RWPE2 (cell line): ENCODE data around the gene TMEM272.
A peak's percentile ranks its signal among the peaks of the same experiment; 100 is the strongest.

Source experiments
- ATAC-seq: fragments of 200-7000 bp; cut with Tn5 transposase; 3 replicates; pipeline ENCODE4 v1.9.1; 2021; ENCODE audit warnings: low read depth
- DNase-seq: peaks from one replicate; pipeline ENCODE4 v3.0.0-alpha.2; 2020; ENCODE audit warnings: low spot score
- H3K27ac ChIP-seq: fragments of 450-650 bp; 2 replicates; pipeline ENCODE4 v1.5.1; 2017; ENCODE audit warnings: mild to moderate bottlenecking; ENCODE audit not compliant: poor library complexity, severe bottlenecking
- H3K27me3 ChIP-seq: fragments of 250-450 bp; sonication (Bioruptor Pico); 2 replicates; pipeline ENCODE4 v1.5.1; 2021; ENCODE audit warnings: mild to moderate bottlenecking, moderate library complexity; ENCODE audit not compliant: insufficient read depth, poor library complexity, severe bottlenecking
- H3K36me3 ChIP-seq: fragments of 250-450 bp; sonication (Bioruptor Pico); 2 replicates; pipeline ENCODE4 v1.5.1; 2020; ENCODE audit warnings: low read depth, mild to moderate bottlenecking, moderate library complexity
- H3K4me1 ChIP-seq: fragments of 250-450 bp; sonication (Bioruptor Pico); 2 replicates; pipeline ENCODE4 v1.5.1; 2021; ENCODE audit warnings: mild to moderate bottlenecking, moderate library complexity; ENCODE audit not compliant: insufficient read depth, poor library complexity, severe bottlenecking
- H3K4me3 ChIP-seq: fragments of 250-450 bp; sonication (Bioruptor Pico); 2 replicates; pipeline ENCODE4 v1.5.1; 2021; ENCODE audit warnings: mild to moderate bottlenecking, moderate library complexity; ENCODE audit not compliant: severe bottlenecking
- H3K9me3 ChIP-seq: fragments of 250-450 bp; sonication (Bioruptor Pico); 2 replicates; pipeline ENCODE4 v1.5.1; 2021; ENCODE audit warnings: mild to moderate bottlenecking, moderate library complexity; ENCODE audit not compliant: severe bottlenecking
- CTCF ChIP-seq: fragments of 450-650 bp; IDR thresholded peaks from one replicate; pipeline ENCODE4 v1.5.1; 2017; ENCODE audit warnings: mild to moderate bottlenecking, moderate library complexity; ENCODE audit not compliant: poor library complexity, severe bottlenecking

The TMEM272 gene

GRCh38 chr13:51846756-51847155 is 1.8 kb upstream of the TMEM272 start:
- Histone ChIP-seq H3K27ac (no peak overlapping the region), H3K9me3 (no peaks in the 10 kb centered on the region), H3K4me3 (no peak overlapping the region), H3K36me3 (no peaks in the 10 kb centered on the region), H3K4me1 (peaks cover 7% of the 10 kb centered on the region), H3K27me3 (peaks cover 5% of the 10 kb centered on the region)
- DNase-seq (no peak), ATAC-seq (peak; percentile 44; the same call in 1 of the 3 replicates)
- TF ChIP-seq CTCF = no peak

- Histone ChIP-seq H3K4me3 (no peak overlapping the region), H3K27ac (no peak overlapping the region), H3K4me1 (peaks cover 7% of the 10 kb centered on the region), H3K27me3 (peaks cover 5% of the 10 kb centered on the region), H3K36me3 (no peaks in the 10 kb centered on the region), H3K9me3 (no peaks in the 10 kb centered on the region)
- ATAC-seq (no peak), DNase-seq (no peak)
- TF ChIP-seq CTCF = no peak
Observed at GRCh38 chr13:51845574-51846318, 769 bp upstream of the TMEM272 start.

- Histone ChIP-seq H3K4me1 (peaks cover 1% of the 10 kb centered on the region), H3K27me3 (peaks cover 5% of the 10 kb centered on the region), H3K4me3 (no peak overlapping the region), H3K27ac (no peak overlapping the region), H3K36me3 (no peaks in the 10 kb centered on the region), H3K9me3 (no peaks in the 10 kb centered on the region)
- no peak for TF ChIP-seq CTCF
- ATAC-seq = no peak
- no peak for DNase-seq
Observed at GRCh38 chr13:51843529-51843928, 1.4 kb downstream of the TMEM272 start.

GRCh38 chr13:51841732-51842131 is 3.2 kb downstream of the TMEM272 start:
- DNase-seq (no peak), ATAC-seq (no peak)
- H3K4me3 ChIP-seq = no peak overlapping the region
- H3K9me3 ChIP-seq = no peaks in the 10 kb centered on the region
- H3K27me3 ChIP-seq = peaks cover 5% of the 10 kb centered on the region
- H3K27ac ChIP-seq = no peak overlapping the region
- no peaks in the 10 kb centered on the region for H3K36me3 ChIP-seq
- no peak for TF ChIP-seq CTCF
- H3K4me1 ChIP-seq = no peaks in the 10 kb centered on the region

- no peak overlapping the region for H3K27ac ChIP-seq
- no peaks in the 10 kb centered on the region for H3K36me3 ChIP-seq
- no peak for DNase-seq
- no peak overlapping the region for H3K4me3 ChIP-seq
- no peaks in the 10 kb centered on the region for H3K9me3 ChIP-seq
- peaks cover 5% of the 10 kb centered on the region for H3K27me3 ChIP-seq
- no peaks in the 10 kb centered on the region for H3K4me1 ChIP-seq
- no peak for ATAC-seq
- TF ChIP-seq CTCF = no peak
Observed at GRCh38 chr13:51840917-51841316, 4.1 kb downstream of the TMEM272 start.
